Astrocyte (in vitro differentiated cells and primary cell): Measurements from ENCODE around the gene ZCCHC24. TPM values are rescaled to one million over a fixed set of nuclear protein-coding genes. Genes with fewer than 3 reads are reported as not detected.
A peak's percentile ranks its signal among the peaks of the same experiment; 100 is the strongest.
"Not testable (repeated sequence)": the region's sequence is repeated elsewhere in the genome, so short reads cannot be mapped to it uniquely, and the experiment has no call there.

Source experiments
- DNase-seq: peaks from one replicate; pipeline ENCODE4 v3.0.0-alpha.2; 2010; ENCODE audit warnings: low read depth
- FAIRE-seq: peaks from 2 replicates; lab custom pipeline; 2011; peaks lifted over from hg19 to GRCh38; lab: Jason Lieb, UNC
- H2AFZ ChIP-seq: 2 replicates; pipeline ENCODE4 v1.6.0; 2012; ENCODE audit warnings: low read depth, low read length, inconsistent platforms
- H3K27ac ChIP-seq: 2 replicates; pipeline ENCODE4 v1.5.1; 2011; ENCODE audit warnings: low read depth, low read length, inconsistent platforms
- H3K27me3 ChIP-seq: 2 replicates; pipeline ENCODE4 v1.6.0; 2011; ENCODE audit warnings: low read length, inconsistent platforms; ENCODE audit not compliant: insufficient read depth
- H3K36me3 ChIP-seq: 2 replicates; pipeline ENCODE4 v1.5.1; 2011; ENCODE audit warnings: low read length, inconsistent platforms; ENCODE audit not compliant: insufficient read depth
- H3K4me1 ChIP-seq: 2 replicates; pipeline ENCODE4 v1.5.1; 2011; ENCODE audit warnings: low read length, inconsistent platforms; ENCODE audit not compliant: insufficient read depth
- H3K4me2 ChIP-seq: 2 replicates; pipeline ENCODE4 v1.6.0; 2012; ENCODE audit warnings: low read length, inconsistent platforms
- H3K4me3 ChIP-seq: 2 replicates; pipeline ENCODE4 v1.5.1; 2011; ENCODE audit warnings: low read depth, mild to moderate bottlenecking, low read length, inconsistent platforms; ENCODE audit not compliant: insufficient read depth
- H3K79me2 ChIP-seq: 2 replicates; pipeline ENCODE4 v1.6.0; 2012; ENCODE audit warnings: mild to moderate bottlenecking, low read length, inconsistent platforms; ENCODE audit not compliant: insufficient read depth
- H3K9ac ChIP-seq: 2 replicates; pipeline ENCODE4 v1.6.0; 2012; ENCODE audit warnings: mild to moderate bottlenecking, low read length, inconsistent platforms
- H3K9me3 ChIP-seq: 2 replicates; pipeline ENCODE4 v1.5.1; 2012; ENCODE audit warnings: low read depth, mild to moderate bottlenecking, low read length, inconsistent platforms; ENCODE audit not compliant: insufficient read depth
- H4K20me1 ChIP-seq: 2 replicates; pipeline ENCODE4 v1.6.0; 2012; ENCODE audit warnings: low read length, inconsistent platforms; ENCODE audit not compliant: insufficient read depth
- H3K27ac Mint-ChIP-seq: one replicate; pipeline ENCODE4 v1.8.0; 2021; ENCODE audit warnings: mild to moderate bottlenecking, mixed read lengths; ENCODE audit not compliant: unreplicated experiment
- H3K27me3 Mint-ChIP-seq: one replicate; pipeline ENCODE4 v1.8.0; 2021; ENCODE audit warnings: low read depth, mixed read lengths; ENCODE audit not compliant: unreplicated experiment
- H3K36me3 Mint-ChIP-seq: one replicate; pipeline ENCODE4 v1.8.0; 2021; ENCODE audit warnings: low read depth, mixed read lengths; ENCODE audit not compliant: unreplicated experiment
- H3K4me1 Mint-ChIP-seq: one replicate; pipeline ENCODE4 v1.8.0; 2021; ENCODE audit warnings: low read depth, mixed read lengths; ENCODE audit not compliant: unreplicated experiment
- H3K4me3 Mint-ChIP-seq: one replicate; pipeline ENCODE4 v1.8.0; 2021; ENCODE audit warnings: mild to moderate bottlenecking, moderate library complexity, mixed read lengths; ENCODE audit not compliant: unreplicated experiment
- H3K9me3 Mint-ChIP-seq: one replicate; pipeline ENCODE4 v1.8.0; 2021; ENCODE audit warnings: mild to moderate bottlenecking, mixed read lengths; ENCODE audit not compliant: unreplicated experiment
- total RNA-seq: library from RNA; stranded (reverse); gene quantifications from 2 replicates; pipeline ENCODE4 v1.2.1, GENCODE V29; 2021

ZCCHC24 gene
- total RNA-seq, 1 donor from 2014 or later, result 21.4 TPM

GRCh38 chr10:79332610-79333315 is 112.7 kb downstream of the ZCCHC24 start:
- peak overlapping the region; percentile 29 for H3K27ac ChIP-seq
- H3K36me3 Mint-ChIP-seq, result not testable (repeated sequence)

More at GRCh38 chr10:79332610-79333315, 112.7 kb downstream of the ZCCHC24 start:
- H3K4me3 ChIP-seq, H3K4me3 Mint-ChIP-seq, H4K20me1 ChIP-seq, DNase-seq, H3K79me2 ChIP-seq, H3K36me3 ChIP-seq, H3K4me2 ChIP-seq, H3K9me3 ChIP-seq, H2AFZ ChIP-seq, H3K27me3 Mint-ChIP-seq, H3K9ac ChIP-seq, H3K27me3 ChIP-seq, FAIRE-seq, H3K27ac Mint-ChIP-seq: not testable (repeated sequence)
- Mint-ChIP-seq H3K4me1 (peaks cover 10% of the 10 kb centered on the region), H3K9me3 (peaks cover 11% of the 10 kb centered on the region)
- peaks cover 13% of the 10 kb centered on the region for H3K4me1 ChIP-seq

Other genes with a start within 250 kb of the ZCCHC24 start
- gene PPIF, start 98.2 kb downstream of the ZCCHC24 start, total RNA-seq, result 25.3 and 31.7 TPM in 2 replicates
- gene EIF5AL1, start 66.9 kb upstream of the ZCCHC24 start, total RNA-seq, result 1.0 and 1.1 TPM in 2 replicates
- gene SFTPA2, start 114.8 kb upstream of the ZCCHC24 start, total RNA-seq, result not detected in 2 replicates
- gene SFTPA1, start 165.3 kb upstream of the ZCCHC24 start, total RNA-seq, result not detected in 2 replicates